Activated effector memory CD4-positive, alpha-beta T cell treated with Interleukin-2 at 50 U/mL for 16 hours (primary cell): Measurements from ENCODE around the gene PXMP4.
A peak's percentile ranks its signal among the peaks of the same experiment; 100 is the strongest.
"Not testable (repeated sequence)": the region's sequence is repeated elsewhere in the genome, so short reads cannot be mapped to it uniquely, and the experiment has no call there.

ENCODE experiments used
- DNase-seq: peaks from one replicate; pipeline ENCODE4 v3.0.0-alpha.2; 2020

PXMP4 gene

GRCh38 chr20:33701629-33702450 lies 18.3 kb downstream of the PXMP4 start:
- no peak for DNase-seq

DNA sequence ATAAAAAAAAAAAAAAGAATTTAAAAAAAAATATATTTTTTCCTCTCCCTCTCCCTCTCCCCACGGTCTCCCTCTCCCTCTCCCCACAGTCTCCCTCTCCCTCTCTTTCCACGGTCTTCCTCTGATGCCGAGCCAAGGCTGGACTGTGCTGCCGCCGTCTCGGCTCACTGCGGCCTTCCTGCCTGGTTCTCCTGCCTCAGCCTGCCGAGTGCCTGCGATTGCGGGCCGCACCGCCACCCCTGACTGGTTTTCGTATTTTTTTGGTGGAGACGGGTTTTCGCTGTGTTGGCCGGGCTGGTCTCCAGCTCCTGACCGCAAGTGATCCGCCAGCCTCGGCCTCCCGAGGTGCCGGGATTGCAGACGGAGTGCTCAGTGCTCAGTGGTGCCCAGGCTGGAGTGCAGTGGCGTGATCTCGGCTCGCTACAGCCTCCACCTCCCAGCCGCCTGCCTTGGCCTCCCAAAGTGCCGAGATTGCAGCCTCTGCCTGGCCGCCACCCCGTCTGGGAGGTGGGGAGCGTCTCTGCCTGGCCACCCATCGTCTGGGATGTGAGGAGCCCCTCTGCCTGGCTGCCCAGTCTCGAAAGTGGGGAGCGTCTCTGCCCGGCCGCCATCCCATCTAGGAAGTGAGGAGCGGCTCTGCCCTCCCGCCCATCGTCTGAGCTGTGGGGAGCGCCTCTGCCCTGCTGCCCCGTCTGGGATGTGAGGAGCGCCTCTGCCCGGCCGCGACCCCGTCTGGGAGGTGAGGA lies 19.2 kb downstream of the PXMP4 start:
- DNase-seq, result not testable (repeated sequence)

DNA sequence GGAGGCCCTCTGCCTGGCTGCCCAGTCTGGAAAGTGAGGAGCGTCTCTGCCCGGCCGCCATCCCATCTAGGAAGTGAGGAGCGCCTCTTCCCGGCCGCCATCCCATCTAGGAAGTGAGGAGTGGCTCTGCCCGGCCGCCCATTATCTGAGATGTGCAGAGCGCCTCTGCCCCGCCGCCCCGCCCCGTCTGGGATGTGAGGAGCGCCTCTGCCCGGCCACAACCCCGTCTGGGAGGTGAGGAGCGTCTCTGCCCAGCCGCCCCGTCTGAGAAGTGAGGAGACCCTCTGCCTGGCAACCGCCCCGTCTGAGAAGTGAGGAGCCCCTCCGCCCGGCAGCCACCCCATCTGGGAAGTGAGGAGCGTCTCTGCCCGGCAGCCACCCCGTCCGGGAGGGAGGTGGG lies 21.1 kb downstream of the PXMP4 start:
- DNase-seq, result not testable (repeated sequence)

DNA sequence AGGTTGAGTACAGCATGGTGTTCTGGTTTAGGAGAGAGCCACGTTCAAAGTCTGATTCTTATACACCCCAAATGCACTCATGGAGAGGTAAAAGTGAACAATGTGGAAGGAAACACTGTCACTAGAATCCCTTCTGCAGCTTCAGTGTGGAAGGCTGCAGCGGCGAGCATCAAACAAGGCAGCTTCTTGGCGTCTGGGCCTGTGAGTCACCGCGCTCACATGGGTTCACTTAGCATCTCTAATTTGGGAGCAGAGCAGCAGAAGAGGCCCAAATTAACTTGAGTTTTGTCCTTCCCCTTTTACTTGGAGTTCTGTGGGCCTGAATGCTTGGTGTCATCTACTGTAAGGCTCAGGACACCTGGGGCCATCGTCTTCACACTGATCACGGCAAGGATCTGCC lies 23.0 kb downstream of the PXMP4 start:
- DNase-seq, result no peak

DNA sequence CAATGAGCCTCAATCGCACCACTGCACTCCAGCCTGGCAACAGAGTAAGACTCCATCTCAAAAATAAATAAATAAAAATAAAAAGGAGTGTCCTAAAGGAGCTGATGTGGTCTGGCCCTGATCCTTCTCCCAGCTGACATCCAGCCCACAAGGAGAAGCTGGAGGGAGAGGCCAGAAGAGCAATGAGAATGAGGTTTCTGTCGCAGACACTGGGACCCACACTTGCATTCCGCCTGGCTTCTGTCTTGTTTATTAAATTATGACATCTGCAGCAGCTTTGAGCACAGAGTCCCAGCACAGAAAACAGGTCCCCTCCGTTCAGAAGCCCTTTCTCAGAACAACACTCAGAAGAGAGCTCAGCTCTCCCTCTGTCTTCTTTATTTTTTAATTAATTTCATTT lies 23.7 kb downstream of the PXMP4 start:
- no peak for DNase-seq

DNA sequence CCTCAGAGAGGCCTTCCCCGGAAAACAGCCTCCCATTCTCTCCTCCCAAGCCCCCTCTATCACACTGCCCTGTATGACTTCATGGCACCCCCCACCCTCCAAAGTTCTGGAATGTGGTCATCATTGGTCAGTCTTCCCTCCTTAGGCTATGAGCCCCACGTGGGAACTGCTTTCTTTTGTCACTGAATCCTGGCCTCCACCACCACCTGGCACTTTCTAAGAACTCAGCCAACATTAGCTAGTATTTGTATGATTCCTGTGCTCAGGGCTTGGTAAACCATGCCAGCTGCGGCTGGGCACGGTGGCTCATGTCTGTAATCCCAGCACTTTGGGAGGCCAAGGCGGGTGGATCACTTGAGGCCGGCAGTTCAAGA lies 25.5 kb downstream of the PXMP4 start:
- no peak for DNase-seq

DNA sequence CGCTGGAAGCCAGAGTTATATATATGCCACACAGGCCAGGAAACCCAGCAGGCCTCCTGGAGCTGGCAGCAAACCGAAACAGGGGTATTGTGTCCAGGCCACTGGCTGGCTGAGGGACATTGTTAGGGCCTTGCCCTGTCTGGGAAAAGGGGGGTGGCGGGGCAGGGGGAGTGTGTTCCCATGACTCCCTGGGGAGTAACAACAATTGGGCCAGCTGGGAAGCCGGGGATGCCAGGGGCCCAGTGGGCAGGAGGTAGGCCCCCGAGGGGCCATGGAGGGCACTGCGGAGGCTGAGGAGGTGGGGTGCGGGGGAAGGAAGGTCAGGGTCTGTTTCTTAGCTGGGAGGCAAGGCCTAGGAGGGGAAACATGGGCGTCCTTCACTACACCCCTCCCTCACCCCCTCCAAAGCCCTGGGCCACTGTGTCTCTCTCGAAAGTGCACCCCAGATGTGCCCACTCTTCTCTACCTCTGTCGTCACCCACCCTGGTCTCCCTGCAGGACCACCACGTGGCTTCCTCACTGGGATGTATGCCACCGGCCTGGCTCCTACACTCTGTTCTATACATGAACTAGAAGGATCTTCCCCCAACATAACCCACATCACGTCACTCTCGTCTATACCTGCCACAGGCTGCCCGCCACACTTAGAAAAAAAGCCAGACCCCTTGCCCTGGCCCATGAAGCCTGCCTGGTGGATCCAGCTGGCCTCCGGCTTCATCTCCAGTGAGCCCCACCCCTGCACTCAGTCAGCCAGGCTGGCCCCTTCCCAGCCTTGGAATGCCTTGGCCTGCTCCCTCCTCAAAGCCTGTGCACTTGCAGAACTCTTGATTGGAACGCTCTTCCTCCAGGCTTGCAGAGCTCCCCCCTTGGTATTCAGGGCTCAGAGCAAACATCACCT lies 26.1 kb downstream of the PXMP4 start:
- DNase-seq, result no peak

- DNase-seq, result no peak
Measured at GRCh38 chr20:33693289-33693688, 26.8 kb downstream of the PXMP4 start.

DNA sequence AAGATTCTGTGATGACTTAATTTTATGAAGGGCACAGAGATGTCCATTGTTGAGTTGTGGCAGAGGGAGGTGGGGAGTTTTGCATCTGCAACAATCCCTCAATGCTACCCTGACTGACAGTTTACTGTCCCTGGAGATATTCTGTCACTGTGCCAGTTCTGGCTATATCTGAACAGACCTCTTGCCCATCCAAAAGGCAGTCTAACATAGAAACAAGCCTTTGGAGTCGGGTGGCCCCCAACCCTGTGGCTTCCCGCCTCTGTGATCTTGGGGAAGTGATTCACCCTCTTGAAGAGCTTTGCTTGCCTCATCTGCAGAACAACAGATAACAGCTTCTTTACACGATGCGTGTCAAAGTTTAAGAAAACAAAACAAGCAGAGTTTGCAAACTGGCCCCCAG lies 30.1 kb downstream of the PXMP4 start:
- DNase-seq, result peak; percentile 49

DNA sequence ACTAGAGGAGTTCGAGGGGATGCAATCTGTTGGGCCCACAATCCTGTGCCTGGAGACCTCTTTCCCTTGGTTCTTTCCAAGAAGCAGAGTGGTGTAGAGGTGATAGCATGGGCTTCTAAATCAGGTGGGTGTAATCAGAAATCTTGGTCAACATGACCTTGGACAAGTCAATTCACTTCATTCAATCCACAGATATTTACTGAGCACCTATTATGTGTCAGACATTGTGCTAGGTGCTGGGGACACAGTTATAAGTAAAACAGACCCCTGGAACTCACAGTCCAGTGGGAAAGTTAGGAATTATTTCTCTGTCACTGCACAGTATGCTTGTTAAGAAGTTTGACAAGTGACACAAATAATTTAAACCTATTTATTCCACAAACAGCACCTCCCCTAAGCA lies 30.6 kb downstream of the PXMP4 start:
- DNase-seq, result no peak

DNA sequence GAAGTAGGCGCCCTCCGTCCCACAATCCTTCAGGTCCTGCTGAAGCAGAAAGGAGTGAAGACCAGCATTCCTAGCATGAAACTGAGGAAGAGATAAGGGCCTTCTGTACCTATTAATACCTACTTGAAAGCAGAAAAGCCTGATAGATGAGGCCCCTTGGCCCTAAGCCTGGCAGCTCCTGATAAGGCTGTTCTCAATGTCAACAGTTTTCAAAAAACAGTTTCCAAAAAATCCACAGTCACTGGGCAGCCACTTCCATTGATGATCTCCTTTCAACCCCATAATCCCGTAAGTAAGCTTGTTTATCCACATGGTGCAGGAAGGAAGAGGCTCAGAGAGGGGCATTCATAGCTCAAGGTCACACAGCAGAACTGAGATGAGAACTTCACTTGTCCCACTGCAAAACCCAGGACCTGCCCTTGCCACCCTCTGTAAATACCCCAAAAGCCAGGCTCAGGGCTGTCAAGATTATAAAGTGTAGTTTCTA lies 31.1 kb downstream of the PXMP4 start:
- DNase-seq, result no peak

- no peak for DNase-seq
Measured at GRCh38 chr20:33687993-33688937, 31.8 kb downstream of the PXMP4 start.

DNA sequence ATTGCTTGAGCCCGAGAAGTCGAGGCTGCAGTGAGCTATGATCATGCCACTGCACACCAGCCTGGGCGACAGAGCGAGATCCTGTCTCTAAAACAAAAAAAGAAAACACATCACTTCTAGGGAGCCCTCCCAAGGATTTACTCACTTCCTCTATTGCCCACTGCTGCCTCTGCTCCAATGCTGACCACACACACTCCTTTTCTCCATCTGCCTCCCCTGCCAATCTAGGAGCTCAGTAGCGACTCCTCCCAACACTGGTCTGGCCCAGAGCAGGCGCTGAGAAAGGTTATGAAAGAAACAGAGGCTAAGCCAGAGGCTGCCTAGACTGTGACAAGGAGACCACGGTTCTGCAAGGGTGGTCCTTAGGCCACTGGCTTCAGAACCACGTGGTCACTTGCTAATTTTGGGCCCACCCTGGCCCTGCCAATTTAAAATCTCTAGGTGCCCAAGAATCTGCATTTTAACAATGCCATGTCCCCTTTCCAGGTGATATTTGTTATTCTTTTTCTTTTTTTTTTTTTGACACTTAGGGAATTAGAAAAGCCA lies 32.7 kb downstream of the PXMP4 start:
- DNase-seq, result no peak

DNA sequence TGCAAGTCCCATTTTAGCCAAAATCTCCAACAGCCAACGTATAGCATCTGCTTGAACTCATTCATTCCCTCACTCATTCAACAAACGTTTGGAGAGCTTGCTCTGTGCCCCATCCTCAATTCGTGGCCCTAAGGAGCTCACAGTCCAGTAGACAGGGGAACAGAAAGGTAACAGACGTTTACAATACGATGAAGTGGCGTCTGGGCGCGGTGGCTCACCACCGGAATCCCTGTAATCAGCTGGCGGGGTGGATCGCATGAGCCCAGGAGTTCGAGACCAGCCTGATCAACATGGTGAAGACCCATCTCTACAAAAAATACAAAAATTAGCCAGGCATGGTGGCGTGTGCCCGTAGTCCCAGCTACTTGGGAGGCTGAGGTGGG lies 33.1 kb downstream of the PXMP4 start:
- no peak for DNase-seq

- peak; percentile 95 for DNase-seq
Measured at GRCh38 chr20:33686100-33686983, 33.8 kb downstream of the PXMP4 start, which contains the start of gene E2F1. TSS of gene E2F1 (minus strand) at chr20:33686385. CDS start at chr20:33686264, 121 bp downstream.

DNA sequence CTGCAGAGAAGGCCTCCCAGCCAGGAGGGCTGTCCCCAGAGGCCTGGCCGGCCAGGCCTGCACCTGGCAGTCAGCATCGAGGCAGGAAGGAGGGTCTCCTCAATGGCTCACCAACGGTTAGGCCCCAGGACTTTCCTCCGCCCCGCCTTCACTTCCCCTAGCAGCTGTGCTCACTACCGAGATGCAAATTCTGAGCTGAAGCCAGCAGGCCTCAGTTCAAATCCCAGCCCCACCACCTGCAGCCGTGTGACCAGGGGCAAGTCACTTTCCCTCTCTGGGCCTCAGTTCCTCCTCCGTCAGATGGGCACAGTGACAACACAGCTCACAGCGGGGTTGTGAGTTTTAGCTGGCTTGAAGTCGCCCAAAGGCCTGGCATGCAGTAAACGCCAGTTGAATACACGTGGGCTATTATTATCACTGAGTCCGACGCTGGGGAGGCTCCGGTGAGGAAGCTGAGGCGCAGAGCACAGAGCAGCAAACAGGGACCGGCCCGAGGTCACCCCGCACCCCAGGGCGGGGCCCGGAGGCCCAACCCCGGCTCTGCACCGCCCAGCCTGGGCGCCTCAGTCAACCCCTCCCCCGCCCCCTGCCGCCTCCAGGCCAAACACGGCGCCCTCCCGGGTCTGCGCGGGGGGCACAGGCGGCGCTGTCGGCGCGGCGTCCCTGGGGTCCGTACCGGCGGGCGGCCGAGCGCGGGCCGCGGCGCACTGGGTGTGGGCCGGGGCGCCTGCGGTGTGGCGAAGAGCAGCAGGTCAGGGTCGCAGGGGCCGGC lies 34.6 kb downstream of the PXMP4 start:
- peak; percentile 33 for DNase-seq

GRCh38 chr20:33684533-33685327 lies 35.4 kb downstream of the PXMP4 start:
- DNase-seq, result no peak

DNA sequence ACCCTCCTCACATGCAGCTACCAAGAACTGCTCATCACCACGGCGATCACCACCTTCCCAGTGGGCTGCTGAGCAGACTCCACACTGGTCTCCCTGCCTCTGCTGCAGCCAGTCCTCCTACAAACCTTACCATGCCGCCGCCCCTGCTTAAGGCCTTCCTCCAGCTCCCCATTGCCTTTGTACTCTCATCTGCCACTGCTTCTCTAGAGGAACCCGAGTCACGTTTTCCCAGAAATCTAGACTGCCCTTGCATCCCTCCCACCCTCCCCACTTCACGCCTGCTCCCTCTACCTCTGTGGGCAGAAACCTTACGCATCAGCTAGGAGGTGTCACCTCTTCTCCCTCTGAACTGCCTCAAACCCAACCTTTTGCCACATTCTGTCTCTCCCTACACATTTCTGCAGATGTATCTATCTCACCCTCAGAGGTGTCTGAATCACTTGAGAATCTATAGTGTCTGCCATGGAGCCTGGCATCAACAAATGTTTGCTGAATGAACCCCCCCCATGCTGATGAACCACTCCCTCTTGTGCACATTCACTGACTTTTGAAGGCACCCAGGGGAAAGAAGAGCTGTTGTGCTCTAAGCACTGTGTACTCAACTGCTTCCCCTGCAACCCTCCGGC lies 38.3 kb downstream of the PXMP4 start:
- no peak for DNase-seq
